WTC11 (cell line): Measurements from ENCODE around the gene RTN4RL1. TPM values are rescaled to one million over a fixed set of nuclear protein-coding genes. Genes with fewer than 3 reads are reported as not detected.

Experiments
- AR ChIP-seq: fragments of 250-450 bp; sonication (Bioruptor Pico); IDR thresholded peaks from 2 replicates; pipeline ENCODE4 v1.9.0; 2021; ENCODE audit warnings: mild to moderate bottlenecking
- ATF3 ChIP-seq: sonication (generic); formaldehyde crosslinking; conservative IDR thresholded peaks from 2 replicates; pipeline ENCODE4 v1.8.1; 2022; ENCODE audit warnings: mild to moderate bottlenecking, missing genetic modification reagents
- CREB1 ChIP-seq: sonication (generic); formaldehyde crosslinking; IDR thresholded peaks from 2 replicates; pipeline ENCODE4 v1.8.0; 2023; ENCODE audit warnings: mild to moderate bottlenecking, missing genetic modification reagents
- CREM ChIP-seq: sonication (generic); formaldehyde crosslinking; IDR thresholded peaks from 2 replicates; pipeline ENCODE4 v1.8.1; 2022; ENCODE audit warnings: mild to moderate bottlenecking, missing genetic modification reagents, moderate library complexity
- E2F5 ChIP-seq: sonication (generic); formaldehyde crosslinking; IDR thresholded peaks from 2 replicates; pipeline ENCODE4 v1.8.1; 2022; ENCODE audit warnings: mild to moderate bottlenecking, moderate library complexity, missing genetic modification reagents
- ELF4 ChIP-seq: sonication (generic); formaldehyde crosslinking; IDR thresholded peaks from 2 replicates; pipeline ENCODE4 v1.8.1; 2022; ENCODE audit warnings: low read depth, mild to moderate bottlenecking, moderate library complexity, missing genetic modification reagents
- EMX1 ChIP-seq: fragments of 250-450 bp; sonication (Bioruptor Pico); IDR thresholded peaks from 2 replicates; pipeline ENCODE4 v1.8.0; 2021; ENCODE audit warnings: mild to moderate bottlenecking
- GABPB1 ChIP-seq: sonication (generic); formaldehyde crosslinking; IDR thresholded peaks from 2 replicates; pipeline ENCODE4 v1.8.1; 2023; ENCODE audit warnings: mild to moderate bottlenecking, missing genetic modification reagents
- GRHL2 ChIP-seq: fragments of 250-450 bp; sonication (Bioruptor Pico); IDR thresholded peaks from 2 replicates; pipeline ENCODE4 v1.8.0; 2022; ENCODE audit warnings: mild to moderate bottlenecking, moderate library complexity; ENCODE audit not compliant: insufficient replicate concordance, severe bottlenecking
- GTF2I ChIP-seq: fragments of 250-450 bp; sonication (Bioruptor Pico); conservative IDR thresholded peaks from 2 replicates; pipeline ENCODE4 v1.4.0; 2021; ENCODE audit warnings: mild to moderate bottlenecking
- MAX ChIP-seq: sonication (generic); formaldehyde crosslinking; IDR thresholded peaks from 2 replicates; pipeline ENCODE4 v1.8.0; 2022; ENCODE audit warnings: mild to moderate bottlenecking, missing genetic modification reagents
- MXD4 ChIP-seq: fragments of 250-450 bp; sonication (Bioruptor Pico); IDR thresholded peaks from 2 replicates; pipeline ENCODE4 v1.8.0; 2021; ENCODE audit warnings: mild to moderate bottlenecking, moderate library complexity, borderline replicate concordance
- NR1H2 ChIP-seq: sonication (generic); formaldehyde crosslinking; IDR thresholded peaks from 2 replicates; pipeline ENCODE4 v1.9.0; 2021; ENCODE audit warnings: mild to moderate bottlenecking, moderate library complexity, missing genetic modification reagents
- RELA ChIP-seq: sonication (generic); formaldehyde crosslinking; IDR thresholded peaks from 2 replicates; pipeline ENCODE4 v1.8.1; 2022; ENCODE audit warnings: missing genetic modification reagents, mild to moderate bottlenecking, borderline replicate concordance
- RORB ChIP-seq: fragments of 250-450 bp; sonication (Bioruptor Pico); IDR thresholded peaks from 2 replicates; pipeline ENCODE4 v1.9.0; 2021; ENCODE audit warnings: mild to moderate bottlenecking
- SP1 ChIP-seq: sonication (generic); formaldehyde crosslinking; conservative IDR thresholded peaks from 2 replicates; pipeline ENCODE4 v1.8.1; 2022; ENCODE audit warnings: missing genetic modification reagents
- STAT6 ChIP-seq: sonication (generic); formaldehyde crosslinking; conservative IDR thresholded peaks from 2 replicates; pipeline ENCODE4 v1.8.1; 2023; ENCODE audit warnings: mild to moderate bottlenecking, low read depth, missing genetic modification reagents, moderate library complexity
- TEAD1 ChIP-seq: sonication (generic); formaldehyde crosslinking; IDR thresholded peaks from 2 replicates; pipeline ENCODE4 v1.8.0; 2022; ENCODE audit warnings: mild to moderate bottlenecking, missing genetic modification reagents
- ZBTB21 ChIP-seq: sonication (generic); formaldehyde crosslinking; IDR thresholded peaks from 2 replicates; pipeline ENCODE4 v1.8.1; 2023; ENCODE audit warnings: mild to moderate bottlenecking, missing genetic modification reagents, borderline replicate concordance
- ZNF219 ChIP-seq: sonication (generic); formaldehyde crosslinking; IDR thresholded peaks from 2 replicates; pipeline ENCODE4 v1.8.0; 2023; ENCODE audit warnings: missing genetic modification reagents, mild to moderate bottlenecking, borderline replicate concordance
- total RNA-seq: library from RNA; stranded (reverse); gene quantifications from 3 replicates; pipeline ENCODE4 v1.2.3, GENCODE V29; 2021
- TF ChIP-seq, protein P1 (sequence below): fragments of 250-450 bp; sonication (Bioruptor Pico); IDR thresholded peaks from 2 replicates; pipeline ENCODE4 v1.8.0; 2021; ENCODE audit warnings: mild to moderate bottlenecking
- TF ChIP-seq, protein P2 (sequence below): fragments of 250-450 bp; sonication (Bioruptor Pico); conservative IDR thresholded peaks from 2 replicates; pipeline ENCODE4 v1.9.0; 2021; ENCODE audit warnings: mild to moderate bottlenecking
- TF ChIP-seq, protein P3 (sequence below): sonication (generic); formaldehyde crosslinking; IDR thresholded peaks from 2 replicates; pipeline ENCODE4 v1.8.0; 2023; ENCODE audit warnings: missing genetic modification reagents
- TF ChIP-seq, protein P4 (sequence below): sonication (generic); formaldehyde crosslinking; IDR thresholded peaks from 2 replicates; pipeline ENCODE4 v1.8.0; 2023; ENCODE audit warnings: mild to moderate bottlenecking, missing genetic modification reagents

Gene RTN4RL1
- total RNA-seq, 1 experiment from 2014 or later, result 0.72 TPM

GRCh38 chr17:2058586-2059546 lies 33.7 kb upstream of the RTN4RL1 start (continued):
- no peak for TF ChIP-seq ATF3 (CRISPR knock-in tag)
- no peak for TF ChIP-seq E2F5
- TF ChIP-seq AR (CRISPR knock-in tag), result no peak
- no peak for TF ChIP-seq MXD4 (CRISPR knock-in tag)
- TF ChIP-seq MAX (CRISPR knock-in tag), result no peak; the same call in 1 of the 2 replicates
- no peak for TF ChIP-seq GRHL2 (CRISPR knock-in tag)
- TF ChIP-seq EMX1 (CRISPR knock-in tag), result peak; percentile 70; the same call in 1 of the 2 replicates
- peak; percentile 71; the same call in 1 of the 2 replicates for TF ChIP-seq STAT6 (CRISPR knock-in tag)
- TF ChIP-seq ZNF219 (CRISPR knock-in tag), result no peak
- TF ChIP-seq RORB, result no peak
- TF ChIP-seq, protein P1, sequence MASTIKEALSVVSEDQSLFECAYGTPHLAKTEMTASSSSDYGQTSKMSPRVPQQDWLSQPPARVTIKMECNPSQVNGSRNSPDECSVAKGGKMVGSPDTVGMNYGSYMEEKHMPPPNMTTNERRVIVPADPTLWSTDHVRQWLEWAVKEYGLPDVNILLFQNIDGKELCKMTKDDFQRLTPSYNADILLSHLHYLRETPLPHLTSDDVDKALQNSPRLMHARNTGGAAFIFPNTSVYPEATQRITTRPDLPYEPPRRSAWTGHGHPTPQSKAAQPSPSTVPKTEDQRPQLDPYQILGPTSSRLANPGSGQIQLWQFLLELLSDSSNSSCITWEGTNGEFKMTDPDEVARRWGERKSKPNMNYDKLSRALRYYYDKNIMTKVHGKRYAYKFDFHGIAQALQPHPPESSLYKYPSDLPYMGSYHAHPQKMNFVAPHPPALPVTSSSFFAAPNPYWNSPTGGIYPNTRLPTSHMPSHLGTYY (CRISPR knock-in tag), result no peak
- TF ChIP-seq, protein P2, sequence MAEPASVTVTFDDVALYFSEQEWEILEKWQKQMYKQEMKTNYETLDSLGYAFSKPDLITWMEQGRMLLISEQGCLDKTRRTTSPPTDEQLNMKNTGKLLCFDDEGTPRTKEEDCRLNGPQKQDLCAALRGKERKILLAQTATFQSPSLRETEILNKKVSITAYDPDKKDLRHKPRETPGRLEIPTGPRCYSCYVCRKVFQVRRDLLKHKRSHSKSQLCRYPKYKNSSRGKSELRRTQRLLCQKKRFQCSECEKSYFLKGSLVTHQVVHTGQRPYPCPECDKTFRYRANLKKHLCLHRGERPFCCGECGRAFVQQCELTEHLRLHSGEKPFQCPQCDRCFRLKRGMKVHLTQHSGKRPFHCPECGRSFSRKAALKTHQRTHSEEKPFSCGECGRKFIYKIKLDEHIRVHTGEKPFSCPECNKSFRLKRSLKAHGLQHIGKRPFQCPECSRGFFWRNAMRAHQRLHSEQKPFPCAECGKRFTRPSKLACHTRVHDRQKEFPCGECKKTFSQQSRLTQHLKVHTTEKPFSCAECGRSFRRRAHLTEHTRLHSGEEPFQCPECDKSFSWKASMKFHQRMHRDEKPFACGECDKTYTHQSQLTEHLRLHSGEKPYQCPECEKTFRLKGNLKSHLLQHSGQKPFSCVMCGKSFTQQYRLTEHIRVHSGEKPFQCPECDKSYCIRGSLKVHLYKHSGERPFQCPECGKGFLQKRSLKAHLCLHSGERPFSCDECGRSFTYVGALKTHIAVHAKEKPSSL (CRISPR knock-in tag), result no peak
- TF ChIP-seq, protein P3, sequence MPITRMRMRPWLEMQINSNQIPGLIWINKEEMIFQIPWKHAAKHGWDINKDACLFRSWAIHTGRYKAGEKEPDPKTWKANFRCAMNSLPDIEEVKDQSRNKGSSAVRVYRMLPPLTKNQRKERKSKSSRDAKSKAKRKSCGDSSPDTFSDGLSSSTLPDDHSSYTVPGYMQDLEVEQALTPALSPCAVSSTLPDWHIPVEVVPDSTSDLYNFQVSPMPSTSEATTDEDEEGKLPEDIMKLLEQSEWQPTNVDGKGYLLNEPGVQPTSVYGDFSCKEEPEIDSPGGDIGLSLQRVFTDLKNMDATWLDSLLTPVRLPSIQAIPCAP (CRISPR knock-in tag), result no peak
- no peak for TF ChIP-seq CREM (CRISPR knock-in tag)
- TF ChIP-seq SP1 (CRISPR knock-in tag), result 0 out of 2 replicates have a peak, but pooled peaks have one; percentile 34
- TF ChIP-seq RELA, result no peak
- TF ChIP-seq NR1H2 (CRISPR knock-in tag), result no peak
- TF ChIP-seq TEAD1 (CRISPR knock-in tag), result no peak
- no peak for TF ChIP-seq ELF4 (CRISPR knock-in tag)
- TF ChIP-seq ZBTB21 (CRISPR knock-in tag), result 0 out of 2 replicates have a peak, but pooled peaks have one; percentile 14
- no peak for TF ChIP-seq GTF2I (CRISPR knock-in tag)
- no peak for TF ChIP-seq CREB1
- TF ChIP-seq, protein P4, sequence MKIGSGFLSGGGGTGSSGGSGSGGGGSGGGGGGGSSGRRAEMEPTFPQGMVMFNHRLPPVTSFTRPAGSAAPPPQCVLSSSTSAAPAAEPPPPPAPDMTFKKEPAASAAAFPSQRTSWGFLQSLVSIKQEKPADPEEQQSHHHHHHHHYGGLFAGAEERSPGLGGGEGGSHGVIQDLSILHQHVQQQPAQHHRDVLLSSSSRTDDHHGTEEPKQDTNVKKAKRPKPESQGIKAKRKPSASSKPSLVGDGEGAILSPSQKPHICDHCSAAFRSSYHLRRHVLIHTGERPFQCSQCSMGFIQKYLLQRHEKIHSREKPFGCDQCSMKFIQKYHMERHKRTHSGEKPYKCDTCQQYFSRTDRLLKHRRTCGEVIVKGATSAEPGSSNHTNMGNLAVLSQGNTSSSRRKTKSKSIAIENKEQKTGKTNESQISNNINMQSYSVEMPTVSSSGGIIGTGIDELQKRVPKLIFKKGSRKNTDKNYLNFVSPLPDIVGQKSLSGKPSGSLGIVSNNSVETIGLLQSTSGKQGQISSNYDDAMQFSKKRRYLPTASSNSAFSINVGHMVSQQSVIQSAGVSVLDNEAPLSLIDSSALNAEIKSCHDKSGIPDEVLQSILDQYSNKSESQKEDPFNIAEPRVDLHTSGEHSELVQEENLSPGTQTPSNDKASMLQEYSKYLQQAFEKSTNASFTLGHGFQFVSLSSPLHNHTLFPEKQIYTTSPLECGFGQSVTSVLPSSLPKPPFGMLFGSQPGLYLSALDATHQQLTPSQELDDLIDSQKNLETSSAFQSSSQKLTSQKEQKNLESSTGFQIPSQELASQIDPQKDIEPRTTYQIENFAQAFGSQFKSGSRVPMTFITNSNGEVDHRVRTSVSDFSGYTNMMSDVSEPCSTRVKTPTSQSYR (CRISPR knock-in tag), result no peak
- TF ChIP-seq GABPB1 (CRISPR knock-in tag), result no peak
